HepG2 (cell line): Measurements from ENCODE around the gene RERE. TPM values are rescaled to one million over a fixed set of nuclear protein-coding genes. Genes with fewer than 3 reads are reported as not detected.

Experiments used
- ATAC-seq: fragments of 200-7000 bp; cut with Tn5 transposase; 3 replicates; pipeline ENCODE4 v1.9.1; 2020; ENCODE audit warnings: mild to moderate bottlenecking, moderate library complexity
- BruUV-seq: library from RNA; stranded (reverse); fragments of 400-500 nt; replicated peaks from 2 replicates; lab custom pipeline; 2021; lab: Mats Ljungman, UMichigan
- CTCF ChIA-PET: fragments of 300-600 bp; formaldehyde crosslinking; extraction: SDS; loops from one replicate; lab custom pipeline; 2021; ENCODE audit warnings: low total read pairs, inconsistent platforms, low intra/inter-chr PET ratio; lab: Yijun Ruan, JAX
- POLR2A ChIA-PET: fragments of 350-600 bp; sonication (Branson Sonifier 250); formaldehyde crosslinking; loops from one replicate; lab custom pipeline; 2020; ENCODE audit warnings: antibody characterized with exemption, inconsistent platforms; lab: Yijun Ruan, JAX
- DNase-seq: peaks from one replicate; pipeline ENCODE4 v3.0.0-alpha.2; 2015; ENCODE audit warnings: low spot score
- FAIRE-seq: peaks from 3 replicates; lab custom pipeline; 2011; peaks lifted over from hg19 to GRCh38; lab: Jason Lieb, UNC
- H2AFZ ChIP-seq: one replicate; pipeline ENCODE4 v1.6.1; 2011; ENCODE audit warnings: low read length, inconsistent platforms
- H3K27ac ChIP-seq: fragments of 300-600 bp; 3 replicates; pipeline ENCODE4 v1.8.0; 2011; ENCODE audit warnings: mixed run types, mild to moderate bottlenecking, mixed read lengths, low read length, inconsistent platforms; ENCODE audit not compliant: insufficient read depth; ENCODE audit errors: extremely low read length
- H3K27me3 ChIP-seq, 2 experiments: fragments of 200-600 bp in 1 of 2; 2 replicates in 1 of 2; 3 replicates in 1 of 2; pipeline versions ENCODE4 v1.6.0 to v1.8.0; 2011; ENCODE audit warnings: low read length in 2 of 2, mild to moderate bottlenecking in 2 of 2, moderate library complexity in 2 of 2, inconsistent platforms in 1 of 2; ENCODE audit not compliant: insufficient read depth in 2 of 2, control insufficient read depth in 1 of 2
- H3K36me3 ChIP-seq, 2 experiments: fragments of 200-600 bp in 1 of 2; replicated peaks in 1 of 2; 2 replicates in 1 of 2; 3 replicates in 1 of 2; pipeline versions ENCODE4 v1.5.1 to v1.8.0; 2011; ENCODE audit warnings: low read length in 2 of 2, inconsistent platforms in 1 of 2; ENCODE audit not compliant: insufficient read depth in 2 of 2, control insufficient read depth in 1 of 2
- H3K4me1 ChIP-seq: 2 replicates; pipeline ENCODE4 v1.5.1; 2012; ENCODE audit warnings: low read length, inconsistent platforms; ENCODE audit not compliant: insufficient read depth
- H3K4me2 ChIP-seq: 2 replicates; pipeline ENCODE4 v1.6.0; 2011; ENCODE audit warnings: low read depth, low read length, inconsistent platforms
- H3K4me3 ChIP-seq, 3 experiments: fragments of 200-600 bp in 1 of 3; sonication (generic), shearing (Covaris generic) in 1 of 3; replicated peaks in 1 of 3; 2 replicates each; pipeline ENCODE4 v1.5.1; 2011 to 2016; ENCODE audit warnings: low read length in 3 of 3, inconsistent platforms in 2 of 3, low read depth in 2 of 3, mild to moderate bottlenecking in 2 of 3, control low read depth in 1 of 3, mixed read lengths in 1 of 3; ENCODE audit not compliant: insufficient read depth in 1 of 3
- H3K79me2 ChIP-seq: one replicate; pipeline ENCODE4 v1.6.1; 2011; ENCODE audit warnings: low read length, inconsistent platforms; ENCODE audit not compliant: insufficient read depth
- H3K9ac ChIP-seq: 2 replicates; pipeline ENCODE4 v1.6.0; 2011; ENCODE audit warnings: mild to moderate bottlenecking, low read depth, low read length, inconsistent platforms; ENCODE audit not compliant: insufficient read depth
- H3K9me3 ChIP-seq: 2 replicates; pipeline ENCODE4 v1.5.1; 2012; ENCODE audit warnings: mild to moderate bottlenecking, low read length
- H4K20me1 ChIP-seq: 2 replicates; pipeline ENCODE4 v1.6.0; 2011; ENCODE audit warnings: inconsistent platforms, mild to moderate bottlenecking, low read length, moderate library complexity; ENCODE audit not compliant: insufficient read depth
- PRMT3 ChIP-seq: sonication (generic); formaldehyde crosslinking; IDR thresholded peaks from 2 replicates; pipeline ENCODE4 v1.8.1; 2022; ENCODE audit warnings: low read depth, mild to moderate bottlenecking, moderate library complexity, missing genetic modification reagents, borderline replicate concordance
- RBAK ChIP-seq: sonication (generic); formaldehyde crosslinking; IDR thresholded peaks from 2 replicates; pipeline ENCODE4 v1.5.1; 2020; ENCODE audit warnings: mild to moderate bottlenecking, missing genetic modification reagents
- ZNF207 ChIP-seq: fragments of 450-650 bp; IDR thresholded peaks from 2 replicates; pipeline ENCODE4 v1.6.1; 2016; ENCODE audit warnings: antibody characterized with exemption, borderline replicate concordance
- ZNF557 ChIP-seq: sonication (generic); formaldehyde crosslinking; IDR thresholded peaks from 2 replicates; pipeline ENCODE4 v1.4.0; 2020; ENCODE audit warnings: missing genetic modification reagents
- WGBS: methylation state at CpG from one replicate; pipeline ENCODE4 v1.1.6; 2017; ENCODE audit warnings: low lambda C conversion rate; 5-methylcytosine and 5-hydroxymethylcytosine counted together
- in situ Hi-C: cut with HindIII; loops from 2 replicates; pipeline ENCODE4 v1.10.0; 2017; ENCODE audit warnings: low pct_unique_long_range_greater_than_20kb; ENCODE audit not compliant: extremely low pct_ligation_motif_present
- intact Hi-C: fragments of 100-400 bp; cut with micrococcal nuclease; formaldehyde crosslinking; loops from one replicate; pipeline ENCODE4 v1.10.0; 2022; ENCODE audit not compliant: unreplicated experiment
- polyA plus RNA-seq, 8 experiments: library from polyadenylated mRNA; depleted of rRNA in 3 of 8; stranded (reverse) in 7 of 8; unstranded in 1 of 8; fragments of >200 nt; fragmentation: Illumina TruSeq in 4 of 8; extraction: Trizol in 4 of 8; gene quantifications; 2 replicates each; pipeline versions ENCODE4 v1.2.1 to v1.2.3, GENCODE V29; 2011 to 2016; ENCODE audit warnings: low read depth in 4 of 8, missing spikeins in 1 of 8, mixed read lengths in 1 of 8; ENCODE audit not compliant: insufficient read depth in 1 of 8
- total RNA-seq, 5 experiments: library from RNA; depleted of rRNA; stranded (reverse); fragments of >200 nt; fragmentation: Illumina TruSeq; extraction: Trizol; gene quantifications; 2 replicates each; pipeline ENCODE4 v1.2.3, GENCODE V29; 2016; ENCODE audit warnings: low read depth in 1 of 5
- TF ChIP-seq, protein P1 (sequence below): sonication (generic); formaldehyde crosslinking; IDR thresholded peaks from 2 replicates; pipeline ENCODE4 v1.9.0; 2021; ENCODE audit warnings: mild to moderate bottlenecking, missing genetic modification reagents
- TF ChIP-seq, protein P2 (sequence below): sonication (generic); formaldehyde crosslinking; IDR thresholded peaks from 2 replicates; pipeline ENCODE4 v1.8.1; 2023; ENCODE audit warnings: missing genetic modification reagents, inconsistent platforms, borderline replicate concordance

Gene RERE
- total and polyA plus RNA-seq, 2 of the 13 experiments (the other 11 are each of a cell fraction or from before 2014, with no cell fraction given): 18.3 to 21.9 TPM

DNA sequence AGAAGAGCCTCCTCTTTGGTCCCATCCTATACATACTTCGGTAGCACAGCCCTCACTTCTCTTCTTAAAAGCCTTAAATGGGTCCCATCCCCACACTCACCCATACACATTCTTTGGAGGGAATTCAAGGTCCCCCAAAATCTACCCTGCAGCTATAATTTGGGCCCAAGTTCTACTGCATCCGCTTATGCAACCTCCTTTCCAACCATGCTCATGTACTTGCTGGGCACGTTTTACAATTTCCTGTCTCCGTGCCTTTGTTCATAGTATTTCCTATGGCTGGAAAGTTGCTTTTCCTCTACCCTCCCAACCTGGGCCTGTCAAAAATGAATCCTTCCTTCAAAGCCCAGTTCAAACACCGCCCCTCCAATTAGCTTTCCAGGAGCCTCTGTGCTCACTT, 399.8 kb downstream of the RERE start:
- peaks cover 10 to 39% of the 10 kb centered on the region in 2 experiments for H3K36me3 ChIP-seq
- no peak overlapping the region for H3K4me3 ChIP-seq
- DNase-seq: no peak
- BruUV-seq: no TSS peak
- TF ChIP-seq ZNF207 (no peak), ZNF557 (no peak), PRMT3 (CRISPR knock-in tag) (no peak), RBAK (CRISPR knock-in tag) (no peak)
- TF ChIP-seq, protein P1, sequence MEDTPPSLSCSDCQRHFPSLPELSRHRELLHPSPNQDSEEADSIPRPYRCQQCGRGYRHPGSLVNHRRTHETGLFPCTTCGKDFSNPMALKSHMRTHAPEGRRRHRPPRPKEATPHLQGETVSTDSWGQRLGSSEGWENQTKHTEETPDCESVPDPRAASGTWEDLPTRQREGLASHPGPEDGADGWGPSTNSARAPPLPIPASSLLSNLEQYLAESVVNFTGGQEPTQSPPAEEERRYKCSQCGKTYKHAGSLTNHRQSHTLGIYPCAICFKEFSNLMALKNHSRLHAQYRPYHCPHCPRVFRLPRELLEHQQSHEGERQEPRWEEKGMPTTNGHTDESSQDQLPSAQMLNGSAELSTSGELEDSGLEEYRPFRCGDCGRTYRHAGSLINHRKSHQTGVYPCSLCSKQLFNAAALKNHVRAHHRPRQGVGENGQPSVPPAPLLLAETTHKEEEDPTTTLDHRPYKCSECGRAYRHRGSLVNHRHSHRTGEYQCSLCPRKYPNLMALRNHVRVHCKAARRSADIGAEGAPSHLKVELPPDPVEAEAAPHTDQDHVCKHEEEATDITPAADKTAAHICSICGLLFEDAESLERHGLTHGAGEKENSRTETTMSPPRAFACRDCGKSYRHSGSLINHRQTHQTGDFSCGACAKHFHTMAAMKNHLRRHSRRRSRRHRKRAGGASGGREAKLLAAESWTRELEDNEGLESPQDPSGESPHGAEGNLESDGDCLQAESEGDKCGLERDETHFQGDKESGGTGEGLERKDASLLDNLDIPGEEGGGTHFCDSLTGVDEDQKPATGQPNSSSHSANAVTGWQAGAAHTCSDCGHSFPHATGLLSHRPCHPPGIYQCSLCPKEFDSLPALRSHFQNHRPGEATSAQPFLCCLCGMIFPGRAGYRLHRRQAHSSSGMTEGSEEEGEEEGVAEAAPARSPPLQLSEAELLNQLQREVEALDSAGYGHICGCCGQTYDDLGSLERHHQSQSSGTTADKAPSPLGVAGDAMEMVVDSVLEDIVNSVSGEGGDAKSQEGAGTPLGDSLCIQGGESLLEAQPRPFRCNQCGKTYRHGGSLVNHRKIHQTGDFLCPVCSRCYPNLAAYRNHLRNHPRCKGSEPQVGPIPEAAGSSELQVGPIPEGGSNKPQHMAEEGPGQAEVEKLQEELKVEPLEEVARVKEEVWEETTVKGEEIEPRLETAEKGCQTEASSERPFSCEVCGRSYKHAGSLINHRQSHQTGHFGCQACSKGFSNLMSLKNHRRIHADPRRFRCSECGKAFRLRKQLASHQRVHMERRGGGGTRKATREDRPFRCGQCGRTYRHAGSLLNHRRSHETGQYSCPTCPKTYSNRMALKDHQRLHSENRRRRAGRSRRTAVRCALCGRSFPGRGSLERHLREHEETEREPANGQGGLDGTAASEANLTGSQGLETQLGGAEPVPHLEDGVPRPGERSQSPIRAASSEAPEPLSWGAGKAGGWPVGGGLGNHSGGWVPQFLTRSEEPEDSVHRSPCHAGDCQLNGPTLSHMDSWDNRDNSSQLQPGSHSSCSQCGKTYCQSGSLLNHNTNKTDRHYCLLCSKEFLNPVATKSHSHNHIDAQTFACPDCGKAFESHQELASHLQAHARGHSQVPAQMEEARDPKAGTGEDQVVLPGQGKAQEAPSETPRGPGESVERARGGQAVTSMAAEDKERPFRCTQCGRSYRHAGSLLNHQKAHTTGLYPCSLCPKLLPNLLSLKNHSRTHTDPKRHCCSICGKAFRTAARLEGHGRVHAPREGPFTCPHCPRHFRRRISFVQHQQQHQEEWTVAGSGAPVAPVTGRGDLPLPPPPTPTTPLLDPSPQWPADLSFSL (CRISPR knock-in tag): no peak
- TF ChIP-seq, protein P2, sequence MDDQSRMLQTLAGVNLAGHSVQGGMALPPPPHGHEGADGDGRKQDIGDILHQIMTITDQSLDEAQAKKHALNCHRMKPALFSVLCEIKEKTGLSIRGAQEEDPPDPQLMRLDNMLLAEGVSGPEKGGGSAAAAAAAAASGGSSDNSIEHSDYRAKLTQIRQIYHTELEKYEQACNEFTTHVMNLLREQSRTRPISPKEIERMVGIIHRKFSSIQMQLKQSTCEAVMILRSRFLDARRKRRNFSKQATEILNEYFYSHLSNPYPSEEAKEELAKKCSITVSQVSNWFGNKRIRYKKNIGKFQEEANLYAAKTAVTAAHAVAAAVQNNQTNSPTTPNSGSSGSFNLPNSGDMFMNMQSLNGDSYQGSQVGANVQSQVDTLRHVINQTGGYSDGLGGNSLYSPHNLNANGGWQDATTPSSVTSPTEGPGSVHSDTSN (CRISPR knock-in tag): no peak
- TF ChIP-seq, all 625 proteins: peak for 0
- Histone ChIP-seq H3K27me3 (no peaks in the 10 kb centered on the region), H2AFZ (no peak overlapping the region), H4K20me1 (peaks cover 46% of the 10 kb centered on the region), H3K9me3 (no peaks in the 10 kb centered on the region), H3K4me1 (peaks cover 57% of the 10 kb centered on the region), H3K27ac (no peak overlapping the region), H3K79me2 (peaks cover 89% of the 10 kb centered on the region), H3K4me2 (no peak overlapping the region), H3K9ac (no peak overlapping the region)
- WGBS: 95% methylated on average over 5 of the region's 5 CpGs
- ChIA-PET CTCF (no interaction called here), POLR2A (no interaction called here)
- ATAC-seq (no peak), FAIRE-seq (no peak)
- intact Hi-C loops: no loop called here
- in situ Hi-C loops: no loop called here
